ENCODE data around the gene RASGRP4. TPM values are rescaled to one million over a fixed set of nuclear protein-coding genes. Genes with fewer than 3 reads are reported as not detected.

Gene RASGRP4
- total RNA-seq, 4 donors from 2014 or later, result 0.91 to 2.3 (median 1.6) TPM

DNA sequence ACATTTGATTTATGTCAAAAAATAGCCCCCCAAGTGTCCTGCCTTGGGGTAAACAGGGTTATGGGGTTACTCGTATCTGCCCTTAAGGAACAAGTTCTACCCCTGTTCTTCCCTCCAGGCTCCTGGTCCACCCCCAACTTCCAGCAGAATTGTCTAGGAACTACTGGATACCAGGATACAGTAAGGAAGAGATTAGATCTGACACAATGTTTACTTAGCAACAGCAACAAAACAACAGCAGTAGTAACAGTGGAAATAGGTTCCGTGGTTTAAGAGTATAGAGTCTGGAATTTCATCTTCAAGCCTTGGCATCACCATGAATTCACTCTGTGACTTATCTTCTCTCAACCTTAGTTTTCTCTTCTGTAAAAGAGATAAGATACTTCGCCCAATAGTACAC lies 24.9 kb downstream of the RASGRP4 start:
- no peak for TF ChIP-seq POLR2AphosphoS5 (IDR thresholded peaks at IDR 0.05)
- H3K4me1 ChIP-seq, result peaks cover 21% of the 10 kb centered on the region
- no peak overlapping the region for H3K4me3 ChIP-seq
- peaks cover 24% of the 10 kb centered on the region for H3K27me3 ChIP-seq
- WGBS, result 55% methylated on average over 3 of the region's 3 CpGs
- no peak overlapping the region for H3K27ac ChIP-seq
- peaks cover 14% of the 10 kb centered on the region for H3K36me3 ChIP-seq
- no peak for DNase-seq (ENCODE audit: low spot score in 2 of 2)
- no peaks in the 10 kb centered on the region for H3K9me3 ChIP-seq

DNA sequence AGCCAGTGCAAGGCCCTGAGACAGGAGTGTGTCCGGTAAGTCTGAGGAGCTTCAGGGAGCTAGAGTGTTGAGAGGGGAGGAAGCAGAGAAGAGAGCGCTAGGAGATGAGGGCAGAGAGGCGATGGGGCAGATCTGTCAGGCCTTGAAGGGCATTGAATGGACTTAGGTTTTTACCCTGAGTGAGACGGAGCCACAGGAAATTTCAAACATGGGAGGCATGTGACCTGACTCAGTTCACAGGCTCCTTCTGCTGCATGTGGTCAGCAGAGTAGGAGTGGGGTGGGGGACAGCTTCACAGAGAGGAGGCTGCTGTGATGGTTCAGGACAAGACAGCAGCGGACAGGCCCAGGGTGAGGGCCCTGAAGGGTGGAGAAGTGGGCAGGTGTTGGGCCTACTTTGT lies 25.7 kb downstream of the RASGRP4 start:
- H3K27ac ChIP-seq, result no peak overlapping the region
- TF ChIP-seq EP300 (IDR thresholded peaks at IDR 0.05) (no peak), POLR2A (IDR thresholded peaks at IDR 0.05) (no peak), POLR2AphosphoS5 (IDR thresholded peaks at IDR 0.05) (no peak)
- TF ChIP-seq, protein P1, sequence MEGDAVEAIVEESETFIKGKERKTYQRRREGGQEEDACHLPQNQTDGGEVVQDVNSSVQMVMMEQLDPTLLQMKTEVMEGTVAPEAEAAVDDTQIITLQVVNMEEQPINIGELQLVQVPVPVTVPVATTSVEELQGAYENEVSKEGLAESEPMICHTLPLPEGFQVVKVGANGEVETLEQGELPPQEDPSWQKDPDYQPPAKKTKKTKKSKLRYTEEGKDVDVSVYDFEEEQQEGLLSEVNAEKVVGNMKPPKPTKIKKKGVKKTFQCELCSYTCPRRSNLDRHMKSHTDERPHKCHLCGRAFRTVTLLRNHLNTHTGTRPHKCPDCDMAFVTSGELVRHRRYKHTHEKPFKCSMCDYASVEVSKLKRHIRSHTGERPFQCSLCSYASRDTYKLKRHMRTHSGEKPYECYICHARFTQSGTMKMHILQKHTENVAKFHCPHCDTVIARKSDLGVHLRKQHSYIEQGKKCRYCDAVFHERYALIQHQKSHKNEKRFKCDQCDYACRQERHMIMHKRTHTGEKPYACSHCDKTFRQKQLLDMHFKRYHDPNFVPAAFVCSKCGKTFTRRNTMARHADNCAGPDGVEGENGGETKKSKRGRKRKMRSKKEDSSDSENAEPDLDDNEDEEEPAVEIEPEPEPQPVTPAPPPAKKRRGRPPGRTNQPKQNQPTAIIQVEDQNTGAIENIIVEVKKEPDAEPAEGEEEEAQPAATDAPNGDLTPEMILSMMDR (IDR thresholded peaks at IDR 0.05), result no peak
- peaks cover 29% of the 10 kb centered on the region for H3K4me1 ChIP-seq
- H3K27me3 ChIP-seq, result peaks cover 32% of the 10 kb centered on the region
- DNase-seq (ENCODE audit: low spot score in 2 of 2), result no peak
- peaks cover 6% of the 10 kb centered on the region for H3K36me3 ChIP-seq
- 75% methylated on average over 5 of the region's 5 CpGs for WGBS
- no peak overlapping the region for H3K4me3 ChIP-seq
- no peaks in the 10 kb centered on the region for H3K9me3 ChIP-seq

DNA sequence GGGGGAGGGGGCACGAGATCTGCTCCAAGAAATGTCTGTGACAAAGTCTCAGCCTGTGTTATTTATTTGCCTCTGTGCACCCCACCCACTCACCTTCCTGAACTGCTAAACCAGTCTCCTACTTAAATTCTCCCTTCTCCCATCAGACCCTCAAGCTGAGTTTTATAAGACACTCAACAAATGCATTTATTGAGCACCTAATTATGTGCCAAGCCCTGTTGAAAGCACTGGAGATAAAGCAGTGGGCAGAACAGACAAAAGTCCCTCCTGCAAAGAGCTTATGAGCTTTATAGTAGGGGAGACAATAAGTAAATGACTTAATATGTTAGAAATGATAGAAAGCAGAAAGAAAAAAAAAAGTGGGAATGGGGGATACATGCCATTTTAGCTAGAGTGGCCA lies 26.5 kb downstream of the RASGRP4 start:
- Histone ChIP-seq H3K4me3 (no peak overlapping the region), H3K36me3 (no peaks in the 10 kb centered on the region), H3K9me3 (no peaks in the 10 kb centered on the region), H3K27ac (no peak overlapping the region), H3K27me3 (peaks cover 36% of the 10 kb centered on the region), H3K4me1 (peaks cover 37% of the 10 kb centered on the region)
- no peak for DNase-seq (ENCODE audit: low spot score in 2 of 2)
- no peak for TF ChIP-seq POLR2A (IDR thresholded peaks at IDR 0.05)
- 56% methylated on average over 1 of the region's 1 CpG for WGBS

DNA sequence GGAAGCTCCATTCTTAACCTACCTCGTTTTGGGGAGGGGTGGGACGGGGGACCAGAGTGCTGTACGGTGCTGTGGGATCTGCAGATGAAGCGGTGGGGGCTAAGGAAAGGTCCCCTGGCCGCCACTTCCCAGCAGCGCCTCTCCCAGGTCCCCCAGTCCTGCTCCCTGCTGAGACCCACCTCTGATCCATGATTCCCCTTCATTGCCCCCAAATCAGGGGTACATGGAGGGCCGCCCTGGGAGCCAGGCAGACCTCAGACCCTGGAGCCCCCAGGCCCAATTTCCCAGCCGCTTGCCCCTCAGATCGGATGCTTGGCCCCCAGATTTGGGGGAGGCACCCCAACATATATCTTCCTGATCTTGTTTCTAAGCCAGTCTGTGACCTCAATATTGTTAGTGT lies 26.9 kb downstream of the RASGRP4 start:
- peaks cover 41% of the 10 kb centered on the region for H3K27me3 ChIP-seq
- no CpG with 5 or more reads among the region's 9 CpGs for WGBS
- TF ChIP-seq EP300 (IDR thresholded peaks at IDR 0.05) (no peak), POLR2A (IDR thresholded peaks at IDR 0.05) (no peak), POLR2AphosphoS5 (IDR thresholded peaks at IDR 0.05) (no peak)
- TF ChIP-seq, protein P1 (IDR thresholded peaks at IDR 0.05), result no peak

DNA sequence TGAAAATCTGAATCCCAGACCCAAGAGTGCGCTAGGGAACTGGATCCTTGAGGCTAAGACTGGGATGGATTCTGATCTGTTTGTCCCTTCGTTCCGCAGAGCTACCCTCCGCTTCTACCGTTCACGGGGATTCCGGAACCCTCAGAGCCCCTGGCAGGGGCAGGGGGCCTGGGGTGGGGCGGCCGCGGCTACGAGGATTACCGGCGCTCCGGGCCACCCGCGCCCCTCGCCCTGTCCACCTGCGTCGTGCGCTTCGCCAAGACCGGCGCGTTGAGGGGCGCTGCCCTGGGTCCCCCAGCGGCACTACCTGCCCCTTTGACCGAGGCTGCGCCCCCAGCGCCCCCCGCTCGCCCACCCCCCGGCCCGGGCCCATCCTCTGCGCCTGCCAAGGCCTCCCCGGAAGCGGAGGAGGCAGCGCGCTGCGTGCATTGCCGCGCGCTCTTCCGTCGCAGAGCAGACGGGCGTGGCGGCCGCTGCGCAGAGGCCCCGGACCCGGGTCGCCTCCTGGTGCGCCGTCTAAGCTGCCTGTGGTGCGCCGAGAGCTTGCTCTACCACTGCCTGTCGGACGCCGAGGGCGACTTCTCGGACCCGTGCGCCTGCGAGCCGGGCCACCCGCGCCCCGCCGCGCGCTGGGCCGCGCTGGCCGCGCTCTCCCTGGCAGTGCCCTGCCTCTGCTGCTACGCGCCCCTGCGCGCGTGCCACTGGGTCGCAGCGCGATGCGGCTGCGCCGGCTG lies 30.5 kb downstream of the RASGRP4 start:
- WGBS, result 27% methylated on average over 4 of the region's 86 CpGs
- no peak for DNase-seq (ENCODE audit: low spot score in 2 of 2)
- Histone ChIP-seq H3K27ac (peak overlapping the region; percentile 65), H3K4me3 (peak overlapping the region; percentile 51), H3K4me1 (peaks cover 22% of the 10 kb centered on the region), H3K9me3 (no peaks in the 10 kb centered on the region), H3K27me3 (peaks cover 44% of the 10 kb centered on the region), H3K36me3 (no peaks in the 10 kb centered on the region)
- TF ChIP-seq POLR2AphosphoS5 (IDR thresholded peaks at IDR 0.05) (no peak), EP300 (IDR thresholded peaks at IDR 0.05) (no peak), POLR2A (IDR thresholded peaks at IDR 0.05) (no peak)
- TF ChIP-seq, protein P1 (IDR thresholded peaks at IDR 0.05), result no peak

More for the DNA sequence above, 26.9 kb downstream of the RASGRP4 start:
- H3K36me3 ChIP-seq, result no peaks in the 10 kb centered on the region
- H3K4me1 ChIP-seq, result peaks cover 35% of the 10 kb centered on the region
- H3K9me3 ChIP-seq, result no peaks in the 10 kb centered on the region
- H3K4me3 ChIP-seq, result no peak overlapping the region
- DNase-seq (ENCODE audit: low spot score in 2 of 2), result no peak
- H3K27ac ChIP-seq, result no peak overlapping the region

DNA sequence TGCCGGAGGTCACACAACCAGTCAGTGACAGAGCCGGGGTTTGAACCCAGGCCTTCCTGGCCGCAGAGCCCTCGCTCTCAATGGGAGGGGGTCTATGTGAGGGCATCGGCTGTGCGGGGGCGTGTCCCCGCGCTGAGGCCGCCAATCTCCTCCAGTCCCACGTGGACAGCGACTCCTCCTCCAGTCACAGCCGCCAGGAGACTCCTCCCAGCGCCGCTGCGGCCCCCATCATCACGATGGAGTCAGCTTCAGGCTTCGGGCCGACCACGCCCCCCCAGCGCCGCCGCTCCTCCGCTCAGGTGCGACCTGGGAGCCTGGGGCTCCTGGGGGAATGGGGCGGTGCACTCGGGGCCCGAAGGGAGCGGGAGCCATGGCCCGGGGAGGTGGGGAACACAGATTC lies 31.5 kb downstream of the RASGRP4 start:
- peaks cover 38% of the 10 kb centered on the region for H3K27me3 ChIP-seq
- no peak for DNase-seq (ENCODE audit: low spot score in 2 of 2)
- WGBS, result 11% methylated on average over 11 of the region's 30 CpGs
- TF ChIP-seq, protein P1 (IDR thresholded peaks at IDR 0.05), result no peak
- no peak for TF ChIP-seq POLR2A (IDR thresholded peaks at IDR 0.05)
- TF ChIP-seq POLR2AphosphoS5 (IDR thresholded peaks at IDR 0.05), result no peak
- TF ChIP-seq EP300 (IDR thresholded peaks at IDR 0.05), result no peak
- no peaks in the 10 kb centered on the region for H3K36me3 ChIP-seq
- H3K4me1 ChIP-seq, result peaks cover 26% of the 10 kb centered on the region
- H3K9me3 ChIP-seq, result no peaks in the 10 kb centered on the region
- no peak overlapping the region for H3K27ac ChIP-seq
- peak overlapping the region; percentile 51 for H3K4me3 ChIP-seq

All from suprapubic skin (tissue), 4 donors.